ENCODE results near the gene TMX1. TPM values are rescaled to one million over a fixed set of nuclear protein-coding genes. Genes with fewer than 3 reads are reported as not detected.

Gene TMX1
- total and polyA plus RNA-seq, 2 of the 8 experiments (the other 6 are each of a cell fraction or from before 2014, with no cell fraction given), result 26.6 to 84.0 TPM

GRCh38 chr14:51239813-51240803 is at the start of gene TMX1 (continued):
- TF ChIP-seq, protein P1, sequence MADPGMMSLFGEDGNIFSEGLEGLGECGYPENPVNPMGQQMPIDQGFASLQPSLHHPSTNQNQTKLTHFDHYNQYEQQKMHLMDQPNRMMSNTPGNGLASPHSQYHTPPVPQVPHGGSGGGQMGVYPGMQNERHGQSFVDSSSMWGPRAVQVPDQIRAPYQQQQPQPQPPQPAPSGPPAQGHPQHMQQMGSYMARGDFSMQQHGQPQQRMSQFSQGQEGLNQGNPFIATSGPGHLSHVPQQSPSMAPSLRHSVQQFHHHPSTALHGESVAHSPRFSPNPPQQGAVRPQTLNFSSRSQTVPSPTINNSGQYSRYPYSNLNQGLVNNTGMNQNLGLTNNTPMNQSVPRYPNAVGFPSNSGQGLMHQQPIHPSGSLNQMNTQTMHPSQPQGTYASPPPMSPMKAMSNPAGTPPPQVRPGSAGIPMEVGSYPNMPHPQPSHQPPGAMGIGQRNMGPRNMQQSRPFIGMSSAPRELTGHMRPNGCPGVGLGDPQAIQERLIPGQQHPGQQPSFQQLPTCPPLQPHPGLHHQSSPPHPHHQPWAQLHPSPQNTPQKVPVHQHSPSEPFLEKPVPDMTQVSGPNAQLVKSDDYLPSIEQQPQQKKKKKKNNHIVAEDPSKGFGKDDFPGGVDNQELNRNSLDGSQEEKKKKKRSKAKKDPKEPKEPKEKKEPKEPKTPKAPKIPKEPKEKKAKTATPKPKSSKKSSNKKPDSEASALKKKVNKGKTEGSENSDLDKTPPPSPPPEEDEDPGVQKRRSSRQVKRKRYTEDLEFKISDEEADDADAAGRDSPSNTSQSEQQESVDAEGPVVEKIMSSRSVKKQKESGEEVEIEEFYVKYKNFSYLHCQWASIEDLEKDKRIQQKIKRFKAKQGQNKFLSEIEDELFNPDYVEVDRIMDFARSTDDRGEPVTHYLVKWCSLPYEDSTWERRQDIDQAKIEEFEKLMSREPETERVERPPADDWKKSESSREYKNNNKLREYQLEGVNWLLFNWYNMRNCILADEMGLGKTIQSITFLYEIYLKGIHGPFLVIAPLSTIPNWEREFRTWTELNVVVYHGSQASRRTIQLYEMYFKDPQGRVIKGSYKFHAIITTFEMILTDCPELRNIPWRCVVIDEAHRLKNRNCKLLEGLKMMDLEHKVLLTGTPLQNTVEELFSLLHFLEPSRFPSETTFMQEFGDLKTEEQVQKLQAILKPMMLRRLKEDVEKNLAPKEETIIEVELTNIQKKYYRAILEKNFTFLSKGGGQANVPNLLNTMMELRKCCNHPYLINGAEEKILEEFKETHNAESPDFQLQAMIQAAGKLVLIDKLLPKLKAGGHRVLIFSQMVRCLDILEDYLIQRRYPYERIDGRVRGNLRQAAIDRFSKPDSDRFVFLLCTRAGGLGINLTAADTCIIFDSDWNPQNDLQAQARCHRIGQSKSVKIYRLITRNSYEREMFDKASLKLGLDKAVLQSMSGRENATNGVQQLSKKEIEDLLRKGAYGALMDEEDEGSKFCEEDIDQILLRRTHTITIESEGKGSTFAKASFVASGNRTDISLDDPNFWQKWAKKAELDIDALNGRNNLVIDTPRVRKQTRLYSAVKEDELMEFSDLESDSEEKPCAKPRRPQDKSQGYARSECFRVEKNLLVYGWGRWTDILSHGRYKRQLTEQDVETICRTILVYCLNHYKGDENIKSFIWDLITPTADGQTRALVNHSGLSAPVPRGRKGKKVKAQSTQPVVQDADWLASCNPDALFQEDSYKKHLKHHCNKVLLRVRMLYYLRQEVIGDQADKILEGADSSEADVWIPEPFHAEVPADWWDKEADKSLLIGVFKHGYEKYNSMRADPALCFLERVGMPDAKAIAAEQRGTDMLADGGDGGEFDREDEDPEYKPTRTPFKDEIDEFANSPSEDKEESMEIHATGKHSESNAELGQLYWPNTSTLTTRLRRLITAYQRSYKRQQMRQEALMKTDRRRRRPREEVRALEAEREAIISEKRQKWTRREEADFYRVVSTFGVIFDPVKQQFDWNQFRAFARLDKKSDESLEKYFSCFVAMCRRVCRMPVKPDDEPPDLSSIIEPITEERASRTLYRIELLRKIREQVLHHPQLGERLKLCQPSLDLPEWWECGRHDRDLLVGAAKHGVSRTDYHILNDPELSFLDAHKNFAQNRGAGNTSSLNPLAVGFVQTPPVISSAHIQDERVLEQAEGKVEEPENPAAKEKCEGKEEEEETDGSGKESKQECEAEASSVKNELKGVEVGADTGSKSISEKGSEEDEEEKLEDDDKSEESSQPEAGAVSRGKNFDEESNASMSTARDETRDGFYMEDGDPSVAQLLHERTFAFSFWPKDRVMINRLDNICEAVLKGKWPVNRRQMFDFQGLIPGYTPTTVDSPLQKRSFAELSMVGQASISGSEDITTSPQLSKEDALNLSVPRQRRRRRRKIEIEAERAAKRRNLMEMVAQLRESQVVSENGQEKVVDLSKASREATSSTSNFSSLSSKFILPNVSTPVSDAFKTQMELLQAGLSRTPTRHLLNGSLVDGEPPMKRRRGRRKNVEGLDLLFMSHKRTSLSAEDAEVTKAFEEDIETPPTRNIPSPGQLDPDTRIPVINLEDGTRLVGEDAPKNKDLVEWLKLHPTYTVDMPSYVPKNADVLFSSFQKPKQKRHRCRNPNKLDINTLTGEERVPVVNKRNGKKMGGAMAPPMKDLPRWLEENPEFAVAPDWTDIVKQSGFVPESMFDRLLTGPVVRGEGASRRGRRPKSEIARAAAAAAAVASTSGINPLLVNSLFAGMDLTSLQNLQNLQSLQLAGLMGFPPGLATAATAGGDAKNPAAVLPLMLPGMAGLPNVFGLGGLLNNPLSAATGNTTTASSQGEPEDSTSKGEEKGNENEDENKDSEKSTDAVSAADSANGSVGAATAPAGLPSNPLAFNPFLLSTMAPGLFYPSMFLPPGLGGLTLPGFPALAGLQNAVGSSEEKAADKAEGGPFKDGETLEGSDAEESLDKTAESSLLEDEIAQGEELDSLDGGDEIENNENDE (IDR thresholded peaks at IDR 0.05; ENCODE audit: insufficient replicate concordance, low read length), result no peak
- TF ChIP-seq MAFK (IDR thresholded peaks at IDR 0.05; ENCODE audit: low read depth, low read length), result no peak
- TF ChIP-seq CREB1 (IDR thresholded peaks at IDR 0.05), result no peak; the same call in none of the 2 replicates
- TF ChIP-seq TAF7 (optimal IDR thresholded peaks at IDR 0.05; ENCODE audit: borderline replicate concordance, low read depth, low read length), result peak; percentile 60
- no peak for TF ChIP-seq EGR1 (IDR thresholded peaks at IDR 0.05; ENCODE audit: borderline replicate concordance, low read depth, low read length)
- TF ChIP-seq SIRT6 (IDR thresholded peaks at IDR 0.05; ENCODE audit: low read length), result no peak
- peak; percentile 80 for TF ChIP-seq SAP30 (IDR thresholded peaks at IDR 0.05; ENCODE audit: insufficient read depth, insufficient replicate concordance, low read length)
- peak; percentile 89 for TF ChIP-seq YY1 (IDR thresholded peaks at IDR 0.05; ENCODE audit: low read depth, low read length)
- TF ChIP-seq JUN (IDR thresholded peaks at IDR 0.05; ENCODE audit: low read depth, low read length), result no peak
- 0 out of 2 replicates have a peak, but pooled peaks have one; percentile 25 for TF ChIP-seq CHD2 (IDR thresholded peaks at IDR 0.05; ENCODE audit: low read length)

Data from H1 (cell line).